Neuron (in vitro differentiated cells): ENCODE results near the gene FSHB.
"Not testable (repeated sequence)": the region's sequence is repeated elsewhere in the genome, so short reads cannot be mapped to it uniquely, and the experiment has no call there.

Experiments used
- H2AFZ ChIP-seq: one replicate; pipeline ENCODE4 v1.6.1; 2013; ENCODE audit warnings: low read depth, mild to moderate bottlenecking, inconsistent platforms, low read length, moderate library complexity
- H3K27me3 ChIP-seq: one replicate; pipeline ENCODE4 v1.6.1; 2013; ENCODE audit warnings: low read length; ENCODE audit not compliant: insufficient read depth
- H3K36me3 ChIP-seq: one replicate; pipeline ENCODE4 v1.6.1; 2013; ENCODE audit warnings: low read length; ENCODE audit not compliant: insufficient read depth
- H3K4me1 ChIP-seq: one replicate; pipeline ENCODE4 v1.6.1; 2013; ENCODE audit warnings: low read length; ENCODE audit not compliant: insufficient read depth
- H3K4me3 ChIP-seq: 2 replicates; pipeline ENCODE4 v1.5.1; 2013; ENCODE audit warnings: mild to moderate bottlenecking, low read length, moderate library complexity
- H3K9me3 ChIP-seq: one replicate; pipeline ENCODE4 v1.6.1; 2013; ENCODE audit warnings: low read length

The FSHB gene

GRCh38 chr11:30230714-30231113, at the start of gene FSHB:
Gene FSHB, plus strand, starts transcription at chr11:30231014. Its CDS starts 889 bp downstream, at chr11:30231903.
- Histone ChIP-seq H3K4me1 (no peaks in the 10 kb centered on the region), H3K27me3 (no peaks in the 10 kb centered on the region), H2AFZ (no peak within 1 kb of the TSS), H3K36me3 (no peaks in the 10 kb centered on the region), H3K4me3 (no peak within 1 kb of the TSS), H3K9me3 (no peaks in the 10 kb centered on the region)

GRCh38 chr11:30186748-30187147, 44.1 kb upstream of the FSHB start:
- H3K4me1 ChIP-seq, result no peaks in the 10 kb centered on the region
- no peaks in the 10 kb centered on the region for H3K36me3 ChIP-seq
- H3K9me3 ChIP-seq, result no peaks in the 10 kb centered on the region

GRCh38 chr11:30192620-30193019, 38.2 kb upstream of the FSHB start:
- no peaks in the 10 kb centered on the region for H3K4me1 ChIP-seq
- no peaks in the 10 kb centered on the region for H3K27me3 ChIP-seq
- no peak overlapping the region for H2AFZ ChIP-seq
- no peak overlapping the region for H3K4me3 ChIP-seq
- no peaks in the 10 kb centered on the region for H3K9me3 ChIP-seq
- no peaks in the 10 kb centered on the region for H3K36me3 ChIP-seq

More at GRCh38 chr11:30186748-30187147, 44.1 kb upstream of the FSHB start:
- Histone ChIP-seq H2AFZ (no peak overlapping the region), H3K27me3 (no peaks in the 10 kb centered on the region), H3K4me3 (no peak overlapping the region)

GRCh38 chr11:30196400-30197206, 34.2 kb upstream of the FSHB start:
- Histone ChIP-seq H3K4me1 (no peaks in the 10 kb centered on the region), H3K36me3 (no peaks in the 10 kb centered on the region), H3K27me3 (no peaks in the 10 kb centered on the region), H3K9me3 (no peaks in the 10 kb centered on the region), H2AFZ (no peak overlapping the region), H3K4me3 (no peak overlapping the region)

GRCh38 chr11:30197869-30198268, 32.9 kb upstream of the FSHB start:
- no peaks in the 10 kb centered on the region for H3K4me1 ChIP-seq
- no peaks in the 10 kb centered on the region for H3K27me3 ChIP-seq
- no peak overlapping the region for H3K4me3 ChIP-seq
- no peaks in the 10 kb centered on the region for H3K9me3 ChIP-seq
- H3K36me3 ChIP-seq, result no peaks in the 10 kb centered on the region
- H2AFZ ChIP-seq, result no peak overlapping the region

- not testable (repeated sequence) for H3K9me3 ChIP-seq, H2AFZ ChIP-seq, H3K27me3 ChIP-seq, H3K4me1 ChIP-seq, H3K36me3 ChIP-seq, H3K4me3 ChIP-seq
Measured at GRCh38 chr11:30202989-30203388, 27.8 kb upstream of the FSHB start.

GRCh38 chr11:30203850-30204249, 27.0 kb upstream of the FSHB start:
- Histone ChIP-seq H2AFZ (no peak overlapping the region), H3K9me3 (no peaks in the 10 kb centered on the region), H3K27me3 (no peaks in the 10 kb centered on the region), H3K4me3 (no peak overlapping the region), H3K4me1 (no peaks in the 10 kb centered on the region), H3K36me3 (no peaks in the 10 kb centered on the region)

- H3K27me3 ChIP-seq, result no peaks in the 10 kb centered on the region
- no peaks in the 10 kb centered on the region for H3K36me3 ChIP-seq
- H2AFZ ChIP-seq, result no peak overlapping the region
- no peaks in the 10 kb centered on the region for H3K4me1 ChIP-seq
- H3K4me3 ChIP-seq, result no peak overlapping the region
- H3K9me3 ChIP-seq, result no peaks in the 10 kb centered on the region
Measured at GRCh38 chr11:30206249-30206996, 24.4 kb upstream of the FSHB start.

GRCh38 chr11:30210357-30210756, 20.5 kb upstream of the FSHB start:
- Histone ChIP-seq H3K4me1 (no peaks in the 10 kb centered on the region), H3K9me3 (no peaks in the 10 kb centered on the region), H3K36me3 (no peaks in the 10 kb centered on the region), H3K27me3 (no peaks in the 10 kb centered on the region), H2AFZ (no peak overlapping the region), H3K4me3 (no peak overlapping the region)

GRCh38 chr11:30216534-30216933, 14.3 kb upstream of the FSHB start:
- Histone ChIP-seq H3K4me3 (no peak overlapping the region), H3K36me3 (no peaks in the 10 kb centered on the region), H2AFZ (no peak overlapping the region), H3K4me1 (no peaks in the 10 kb centered on the region), H3K27me3 (no peaks in the 10 kb centered on the region), H3K9me3 (no peaks in the 10 kb centered on the region)

GRCh38 chr11:30218278-30218677, 12.5 kb upstream of the FSHB start:
- H3K9me3 ChIP-seq, result no peaks in the 10 kb centered on the region
- H3K36me3 ChIP-seq, result no peaks in the 10 kb centered on the region
- H2AFZ ChIP-seq, result no peak overlapping the region
- H3K27me3 ChIP-seq, result peaks cover 2% of the 10 kb centered on the region
- no peak overlapping the region for H3K4me3 ChIP-seq
- no peaks in the 10 kb centered on the region for H3K4me1 ChIP-seq

GRCh38 chr11:30225642-30226041, 5.2 kb upstream of the FSHB start:
- no peaks in the 10 kb centered on the region for H3K9me3 ChIP-seq
- peaks cover 2% of the 10 kb centered on the region for H3K27me3 ChIP-seq
- H3K36me3 ChIP-seq, result no peaks in the 10 kb centered on the region
- no peaks in the 10 kb centered on the region for H3K4me1 ChIP-seq
- H2AFZ ChIP-seq, result no peak overlapping the region
- no peak overlapping the region for H3K4me3 ChIP-seq

GRCh38 chr11:30228323-30228884, 2.4 kb upstream of the FSHB start:
- Histone ChIP-seq H3K4me3 (no peak overlapping the region), H3K36me3 (no peaks in the 10 kb centered on the region), H3K27me3 (no peaks in the 10 kb centered on the region), H2AFZ (no peak overlapping the region), H3K4me1 (no peaks in the 10 kb centered on the region), H3K9me3 (no peaks in the 10 kb centered on the region)
